HPDE6-E6E7 (cell line): ENCODE results near the gene KRT6A.
A peak's percentile ranks its signal among the peaks of the same experiment; 100 is the strongest.
"Not testable (repeated sequence)": the region's sequence is repeated elsewhere in the genome, so short reads cannot be mapped to it uniquely, and the experiment has no call there.

Experiments
- DNase-seq: peaks from one replicate; pipeline ENCODE4 v3.0.0; 2011; ENCODE audit warnings: missing footprints; ENCODE audit errors: extremely low spot score

KRT6A gene

DNA sequence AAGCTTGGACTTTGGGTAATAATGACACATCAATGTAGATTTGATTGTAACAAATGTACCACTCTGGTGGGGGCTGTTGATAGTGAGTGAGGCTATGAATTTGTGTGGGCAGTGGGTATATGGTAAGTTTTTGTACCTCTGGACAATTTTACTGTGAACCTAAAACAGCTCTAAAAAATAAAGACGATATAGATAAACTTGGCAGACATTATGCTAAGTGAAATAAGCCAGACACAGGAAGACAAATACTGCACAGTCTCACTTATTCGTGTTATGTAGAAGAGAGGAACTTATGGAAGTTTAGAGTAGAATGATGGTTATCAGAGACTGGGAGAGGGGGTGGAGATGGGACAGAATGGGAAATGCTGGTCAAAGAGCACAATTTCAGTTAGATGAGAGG lies 28.2 kb downstream of the KRT6A start:
- no peak for DNase-seq

DNA sequence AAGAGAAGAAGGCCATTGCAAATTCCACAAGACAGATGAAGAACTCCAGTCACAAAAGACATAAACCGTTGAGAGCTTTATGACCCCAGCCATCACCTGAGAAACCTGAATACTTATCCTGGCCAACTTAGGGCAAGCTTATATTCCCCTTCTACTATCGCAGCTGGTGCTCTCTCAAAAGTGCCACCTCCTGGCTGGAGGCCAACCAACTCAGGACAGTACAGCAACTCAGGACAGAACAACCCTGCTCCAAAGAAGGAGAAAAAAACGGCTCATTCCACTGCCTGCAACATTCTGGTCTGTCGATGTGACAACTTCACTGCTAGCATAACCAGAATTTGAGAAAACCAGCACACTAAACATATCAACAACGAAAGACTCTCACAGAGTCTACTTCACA lies 31.4 kb downstream of the KRT6A start:
- DNase-seq, result no peak

DNA sequence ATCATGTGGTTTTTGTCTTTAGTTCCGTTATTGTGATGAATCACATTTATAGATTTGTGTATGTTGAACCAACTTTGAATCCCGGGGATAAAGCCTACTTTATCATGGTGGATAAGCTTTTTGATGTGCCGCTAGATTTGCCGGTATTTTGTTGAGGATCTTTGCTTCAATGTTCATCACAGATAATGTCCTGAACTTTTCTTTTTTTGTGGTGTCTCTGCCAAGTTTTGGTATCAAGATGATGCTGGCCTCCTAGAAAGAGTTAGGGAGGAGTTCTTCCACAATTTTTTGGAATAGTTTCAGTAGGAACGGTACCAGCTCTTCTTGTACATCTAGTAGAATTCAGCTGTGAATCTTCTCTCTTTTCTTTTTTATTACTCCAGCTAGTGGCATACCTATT lies 34.2 kb downstream of the KRT6A start:
- no peak for DNase-seq

DNA sequence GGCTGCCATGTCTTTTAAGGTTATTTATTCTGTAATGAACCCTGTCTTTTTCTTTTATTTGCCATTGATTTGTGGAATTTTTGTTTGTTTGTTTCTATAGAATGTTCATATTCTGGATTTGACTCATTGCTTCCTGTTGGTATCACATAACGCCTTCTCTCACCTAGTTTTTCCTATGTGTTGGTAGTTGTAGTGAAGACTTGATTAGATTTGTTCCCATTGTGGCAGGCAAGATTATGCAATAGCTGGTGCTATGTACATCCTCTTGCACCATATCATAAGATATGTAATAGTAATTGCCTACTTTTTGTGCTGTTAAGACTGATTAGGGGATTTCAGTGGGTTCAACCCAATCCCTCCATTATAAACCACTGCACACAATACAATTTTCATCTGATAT lies 37.2 kb downstream of the KRT6A start:
- DNase-seq, result no peak

DNA sequence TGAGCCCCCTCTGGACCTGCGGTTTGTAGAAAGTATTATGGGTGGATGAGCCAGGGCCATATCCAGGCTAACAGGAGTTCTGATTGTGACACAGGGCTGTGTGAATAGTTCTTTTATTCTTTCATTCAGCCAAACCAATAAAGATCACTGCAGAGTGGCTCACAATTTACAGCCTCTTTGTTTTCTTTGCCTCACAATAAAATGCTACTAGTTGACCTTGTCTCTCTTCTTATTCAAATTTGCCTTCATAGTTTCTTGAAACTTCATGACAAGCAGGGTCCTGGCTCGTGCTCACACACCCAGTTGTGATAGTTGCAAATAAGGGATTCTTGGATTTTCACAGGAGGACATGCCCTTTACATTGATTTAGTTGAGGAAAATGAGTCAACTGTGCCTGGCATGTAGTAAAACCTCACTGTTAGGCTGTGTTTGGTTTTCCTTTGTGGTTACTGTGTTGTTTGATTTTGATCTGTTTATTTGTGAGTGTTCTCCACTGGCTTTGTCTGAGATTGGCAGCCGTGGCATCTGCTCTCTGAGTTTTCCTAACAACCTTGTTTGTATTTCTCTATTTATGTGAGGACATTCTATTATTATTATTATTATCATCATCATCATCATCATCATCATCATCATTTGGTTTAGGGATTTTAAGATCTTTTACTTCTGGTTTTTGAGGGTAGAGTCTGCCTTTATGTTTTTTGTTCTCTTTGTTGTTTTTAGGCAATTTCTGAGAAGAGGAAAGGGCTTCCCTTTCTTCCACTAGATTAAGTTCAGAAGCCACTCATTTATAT lies 38.5 kb downstream of the KRT6A start:
- no peak for DNase-seq

DNA sequence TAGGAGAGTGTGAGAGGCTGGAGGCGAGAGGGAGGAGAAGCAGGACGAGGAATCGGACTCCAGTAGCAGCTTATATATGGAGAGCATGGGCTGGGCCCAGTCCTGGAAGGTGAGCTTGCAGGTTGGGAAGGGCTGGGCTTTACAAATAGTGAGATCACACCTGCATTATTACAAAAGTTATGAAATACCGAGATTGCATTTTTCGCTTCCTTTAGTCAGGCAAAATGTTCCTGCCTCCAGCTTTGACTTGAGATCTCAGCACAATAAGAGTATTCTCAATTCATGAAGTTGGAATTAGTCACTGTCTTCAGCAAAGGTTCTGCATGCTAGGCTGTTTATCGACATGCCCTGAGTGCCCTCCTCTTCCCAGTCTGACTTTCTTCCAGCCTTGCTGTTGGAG lies 41.0 kb downstream of the KRT6A start, which contains the start of gene KRT6B:
TSS of gene KRT6B (minus strand) at position 46 of the 400 bp plus-strand sequence. CDS start 68 bp downstream, outside the sequence.
- no peak for DNase-seq

DNA sequence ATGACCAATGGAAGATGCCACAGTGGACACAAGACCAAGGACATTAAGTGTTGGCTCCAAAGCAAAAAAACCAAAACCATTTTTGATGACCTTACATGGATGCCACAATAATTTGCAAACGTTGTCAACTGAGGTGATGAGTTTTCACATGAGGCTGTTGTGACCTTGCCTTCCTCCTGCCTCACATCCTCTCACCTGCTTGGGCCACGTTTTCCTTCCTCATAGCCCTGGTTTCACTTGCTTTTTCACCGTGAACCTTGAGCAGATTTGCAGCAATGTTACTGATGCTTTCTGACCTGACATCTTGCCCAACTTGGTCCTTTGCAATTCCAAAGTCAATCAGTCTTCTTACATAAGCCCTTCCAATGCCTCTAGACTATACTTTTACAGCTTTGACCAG lies 44.8 kb downstream of the KRT6A start:
- no peak for DNase-seq

DNA sequence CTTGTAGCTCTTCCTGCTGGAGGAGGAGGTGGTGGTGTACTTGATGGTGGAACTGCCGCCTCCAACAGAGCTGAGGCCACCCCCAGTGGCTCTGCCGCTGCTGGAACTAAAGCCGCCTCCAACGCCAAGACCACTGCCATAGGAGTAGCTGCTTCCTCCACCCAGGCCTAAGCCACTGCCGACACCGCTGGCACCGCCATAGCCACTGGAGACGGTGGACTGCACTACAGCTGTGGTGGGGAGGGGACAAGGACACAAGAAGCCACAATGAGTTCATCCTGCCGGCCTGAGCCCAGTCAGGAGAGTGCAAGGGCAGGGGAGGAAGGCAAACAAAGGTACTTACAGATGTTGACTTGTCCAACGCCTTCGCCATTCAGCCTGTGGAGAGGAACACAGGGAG lies 45.9 kb downstream of the KRT6A start:
- not testable (repeated sequence) for DNase-seq

DNA sequence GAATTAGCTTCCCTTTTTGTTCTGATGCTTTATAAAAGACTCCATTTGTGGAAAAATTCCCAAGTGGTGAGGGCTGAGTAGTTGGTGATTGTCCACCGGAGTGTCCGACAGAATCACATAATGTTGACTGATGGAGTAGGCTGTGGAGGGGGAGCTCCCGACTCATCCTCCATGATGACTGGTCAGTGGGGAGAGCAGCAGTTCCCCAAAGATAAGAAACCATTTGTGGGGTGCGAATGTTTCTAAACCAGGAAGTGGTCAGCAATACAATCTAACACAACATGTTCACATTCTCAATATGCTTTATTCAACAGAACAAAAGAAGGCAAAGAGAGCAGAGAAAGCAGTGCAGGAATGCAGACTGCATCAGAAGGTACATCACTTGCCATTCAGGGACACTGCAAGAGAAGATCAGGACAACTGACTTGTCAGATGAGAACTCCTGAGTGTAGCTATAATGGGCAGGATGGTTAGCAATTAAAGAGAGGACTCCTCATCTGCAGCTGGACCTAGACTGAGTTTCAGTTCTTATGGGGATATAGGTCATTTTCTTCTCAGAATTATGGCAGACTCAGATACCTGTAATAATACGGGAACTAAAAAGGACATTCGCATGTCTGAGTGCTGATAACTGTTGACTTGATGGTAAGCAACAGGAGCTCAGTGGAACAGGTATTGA lies 46.6 kb downstream of the KRT6A start:
- no peak for DNase-seq

DNA sequence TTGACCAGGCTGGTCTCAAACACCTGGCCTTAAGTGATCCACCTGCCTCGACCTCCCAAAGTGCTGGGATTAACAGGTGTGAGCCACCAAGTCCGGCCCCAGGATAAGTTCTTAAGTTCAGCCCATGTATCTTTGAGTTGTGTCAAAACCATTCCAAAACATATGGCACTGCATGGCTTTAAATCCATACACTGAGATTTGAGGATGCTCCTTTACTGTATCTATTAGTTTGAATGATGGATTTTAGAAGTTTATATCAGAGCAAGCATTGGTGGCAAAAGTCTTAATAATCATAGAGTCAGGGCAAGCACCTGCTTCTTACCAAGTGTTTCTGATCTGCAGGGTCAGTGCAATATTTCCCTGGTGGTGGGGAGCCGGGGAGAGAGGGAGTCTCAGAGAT lies 47.2 kb downstream of the KRT6A start:
- no peak for DNase-seq

DNA sequence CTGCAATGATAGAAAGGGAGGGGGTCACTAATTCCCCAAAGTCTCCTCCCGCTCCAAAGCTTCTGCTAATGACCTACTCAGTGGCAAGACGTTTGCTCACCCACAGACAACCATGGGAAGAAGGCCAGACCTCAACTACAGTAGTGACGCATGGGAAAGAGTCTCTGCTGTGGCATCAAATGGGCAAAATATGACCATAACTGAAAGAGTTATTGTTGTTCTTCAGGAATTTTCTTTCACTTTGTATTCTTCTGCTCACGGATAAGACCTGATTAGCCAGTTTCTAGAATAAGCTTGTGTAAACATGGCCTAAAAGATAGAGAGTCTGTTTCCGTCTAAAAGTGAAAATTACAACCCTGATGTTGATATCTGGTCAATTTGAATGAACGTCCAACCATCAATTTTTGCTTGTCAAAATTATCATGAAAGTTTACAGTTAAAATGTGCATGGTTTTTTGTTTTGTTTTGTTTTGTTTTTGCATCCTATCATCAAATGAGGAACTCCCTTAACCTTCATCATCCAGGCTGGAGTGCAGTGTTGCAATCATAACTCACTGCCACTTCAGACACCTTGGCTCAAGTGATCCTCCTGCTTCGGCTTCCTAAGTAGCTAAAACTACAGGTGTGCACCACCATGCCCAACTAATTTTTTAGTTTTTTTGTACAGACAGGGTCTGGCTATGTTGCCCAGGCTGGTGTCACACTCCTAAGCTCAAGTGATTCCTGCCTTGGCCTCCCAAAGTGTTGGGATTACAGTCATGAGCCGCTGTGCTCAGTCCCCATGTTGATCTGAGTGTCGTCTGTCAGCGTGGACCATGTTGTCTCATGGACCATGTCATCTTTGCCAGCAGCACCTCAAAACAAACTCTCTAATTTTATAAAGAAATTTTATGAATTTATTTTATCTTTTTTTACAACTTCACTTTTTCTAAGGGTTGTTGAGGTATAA lies 48.1 kb downstream of the KRT6A start:
- no peak for DNase-seq

DNA sequence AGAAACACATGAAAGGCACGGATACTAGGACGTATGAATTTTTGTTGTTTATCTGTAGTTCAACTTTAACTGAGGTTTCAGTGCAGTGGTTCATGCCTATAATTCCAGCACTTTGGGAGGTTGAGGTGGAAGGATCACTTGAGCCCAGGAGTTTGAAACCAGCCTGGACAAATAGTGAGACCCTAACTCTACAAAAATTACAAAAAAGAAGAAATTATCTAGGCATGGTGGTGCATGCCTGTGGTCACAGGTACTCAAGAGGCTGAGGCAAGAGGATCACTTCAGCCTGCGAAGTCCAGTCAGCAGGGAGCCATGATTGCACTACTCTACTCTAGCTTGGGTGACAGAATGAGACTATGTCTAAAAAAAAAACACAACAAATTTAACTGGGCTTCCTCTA lies 49.1 kb downstream of the KRT6A start:
- DNase-seq, result no peak

DNA sequence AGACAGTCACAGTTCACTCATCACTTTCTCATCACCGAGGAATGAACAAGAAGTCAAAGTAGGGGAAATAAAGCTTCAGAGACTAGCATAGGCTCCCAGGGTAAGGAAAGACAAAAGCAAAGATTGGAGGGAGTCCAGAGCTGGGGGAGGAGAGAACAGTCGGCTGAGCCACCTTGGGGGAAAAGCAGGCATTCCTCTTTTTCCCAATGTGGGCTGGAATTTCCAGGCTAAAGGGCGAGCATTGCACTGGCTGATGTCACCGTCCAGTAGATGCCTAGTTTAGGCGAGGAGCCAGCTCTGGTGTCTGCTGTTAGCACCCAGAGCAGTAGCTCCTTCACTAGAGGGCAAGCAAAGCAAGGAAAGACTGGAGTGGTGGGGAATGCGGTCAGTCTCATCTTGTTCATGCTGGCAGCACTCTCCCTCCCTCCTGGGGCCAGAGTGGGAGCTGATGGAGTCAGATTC lies 50.4 kb downstream of the KRT6A start:
- peak; percentile 65 for DNase-seq

DNA sequence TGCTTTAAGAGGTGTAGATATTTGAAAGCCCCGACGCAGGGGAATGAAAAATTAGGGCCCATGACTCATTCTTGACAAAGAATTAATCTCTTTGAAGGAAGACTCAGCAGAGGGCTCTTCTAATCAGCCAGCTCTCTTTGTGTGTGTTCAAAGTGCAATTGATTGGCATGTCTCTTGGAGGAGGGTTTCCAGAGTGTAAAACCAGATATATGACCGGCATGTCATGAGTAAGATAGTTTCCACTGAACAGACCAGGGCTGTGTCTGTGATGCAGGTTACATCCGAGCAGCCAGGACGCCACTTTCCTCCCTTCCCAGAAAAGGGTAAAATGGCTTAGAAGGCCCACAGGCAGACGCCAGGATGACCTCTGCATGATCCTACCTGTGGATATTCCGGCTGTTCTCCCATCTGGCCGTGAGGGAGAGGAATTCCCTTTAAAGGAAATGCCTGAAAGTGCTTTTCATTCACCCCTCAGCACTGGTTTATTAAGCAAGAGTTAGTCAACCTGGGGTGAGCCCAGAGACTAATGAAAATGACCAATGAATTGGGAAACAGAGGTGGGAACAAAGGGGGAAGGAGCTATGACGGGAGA lies 51.6 kb downstream of the KRT6A start:
- DNase-seq, result peak; percentile 53

DNA sequence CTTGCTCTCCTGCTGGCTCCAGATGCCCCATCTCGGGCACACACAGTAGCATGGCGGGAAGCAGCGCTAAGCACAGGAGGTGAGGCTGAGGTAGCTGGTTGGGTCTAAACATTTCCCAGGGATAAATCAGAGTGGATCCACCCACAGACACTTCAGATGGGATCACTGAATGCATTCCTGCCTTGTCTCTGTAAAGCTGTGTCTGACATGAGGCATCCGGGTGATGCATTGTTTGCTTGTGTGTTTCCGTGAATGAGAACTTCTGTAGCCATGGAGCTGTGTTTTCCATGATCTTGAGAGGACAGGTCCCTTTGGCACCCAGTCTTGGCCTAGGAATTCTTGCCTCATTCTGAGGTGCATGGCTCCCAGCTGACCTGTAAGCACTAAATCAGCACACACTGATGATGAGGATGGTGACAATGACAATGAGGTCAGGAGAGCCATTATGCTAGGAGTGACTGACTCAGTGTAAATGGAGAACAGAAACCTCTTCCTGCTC lies 52.2 kb downstream of the KRT6A start:
- peak; percentile 56 for DNase-seq

DNA sequence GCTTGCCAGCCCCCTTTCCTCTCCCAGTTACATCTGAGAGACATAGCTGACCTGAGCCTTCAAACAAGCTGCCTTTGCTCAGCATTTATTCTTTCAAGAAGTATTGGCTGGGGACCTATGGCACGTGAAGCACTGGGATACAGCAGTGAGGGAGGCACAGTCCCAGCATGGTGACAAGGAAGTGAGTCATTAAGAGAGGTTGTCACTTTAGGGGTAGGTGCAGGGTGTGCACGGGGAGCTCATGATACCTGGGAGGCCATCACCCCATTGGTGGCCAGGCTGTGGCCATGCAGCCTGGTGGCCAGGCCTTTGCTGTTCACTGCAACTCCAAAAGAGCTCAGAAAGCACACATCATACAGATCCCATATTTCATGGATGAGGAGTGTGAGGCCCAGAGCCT lies 53.2 kb downstream of the KRT6A start:
- no peak for DNase-seq

DNA sequence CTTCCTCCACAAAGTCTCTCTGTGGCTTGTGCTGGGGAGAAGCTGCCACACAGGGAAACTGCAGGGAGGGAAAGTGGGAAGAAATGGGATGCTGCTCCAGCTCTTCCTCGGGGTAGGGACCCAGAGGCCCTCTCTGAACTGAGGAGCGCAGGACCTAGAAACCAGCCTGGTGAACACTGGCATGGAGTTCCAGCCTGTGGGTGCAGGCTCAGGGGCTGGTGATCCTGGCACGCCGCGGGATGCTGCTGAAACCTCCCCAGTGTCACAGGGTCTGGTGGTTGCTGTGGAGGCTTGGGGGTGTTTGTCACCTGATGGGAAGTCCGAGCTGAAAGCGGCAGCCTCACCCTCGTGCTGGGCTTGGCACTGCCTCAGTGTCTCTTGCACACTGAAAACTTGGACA lies 53.6 kb downstream of the KRT6A start:
- no peak for DNase-seq

DNA sequence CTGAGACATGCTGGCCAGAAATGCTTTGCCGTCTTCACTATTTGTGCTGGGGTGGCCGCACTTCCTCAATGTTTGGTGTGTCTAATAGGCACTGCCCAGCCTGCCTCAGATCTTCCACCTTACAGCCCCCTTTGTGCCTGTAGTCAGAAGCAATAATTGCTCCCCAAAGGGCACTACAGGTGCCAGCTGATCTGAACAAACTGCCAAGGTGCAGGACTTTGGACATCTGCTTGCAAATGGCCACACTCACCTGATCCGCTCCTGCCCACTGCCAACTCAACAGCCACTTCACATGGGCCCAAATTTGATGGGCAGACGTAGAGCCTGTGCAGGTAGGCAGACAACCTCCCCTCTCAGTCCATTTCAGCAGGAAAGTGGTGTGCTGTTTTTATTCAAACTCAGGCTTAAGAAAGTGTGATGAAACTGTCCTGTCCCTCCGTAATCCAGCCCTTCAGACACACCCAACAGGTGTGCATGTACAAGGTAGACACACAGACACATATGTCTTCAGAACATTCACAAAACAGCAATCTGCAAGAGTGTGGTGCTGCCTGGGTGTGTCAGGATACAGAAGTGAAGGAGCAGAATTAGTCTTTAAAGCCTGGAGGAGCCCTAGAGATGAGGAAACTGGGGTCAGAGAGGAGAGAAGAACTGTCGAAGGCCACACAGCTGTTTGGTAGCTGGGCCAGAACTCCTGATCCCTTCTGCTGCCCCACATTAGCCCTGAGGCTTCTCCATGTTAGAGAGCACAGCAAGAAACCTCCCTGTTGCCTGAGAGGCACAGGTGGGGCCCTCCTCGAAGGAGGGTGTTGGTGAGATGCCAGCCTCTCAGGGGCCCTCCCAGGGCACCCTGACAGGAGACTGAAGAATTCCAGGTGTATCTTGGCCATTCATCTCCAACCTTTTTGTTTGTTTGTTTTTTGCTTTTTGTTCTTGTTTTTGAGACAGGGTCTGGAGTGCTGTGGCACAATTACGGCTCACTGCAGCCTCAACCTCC lies 54.5 kb downstream of the KRT6A start:
- DNase-seq, result no peak

DNA sequence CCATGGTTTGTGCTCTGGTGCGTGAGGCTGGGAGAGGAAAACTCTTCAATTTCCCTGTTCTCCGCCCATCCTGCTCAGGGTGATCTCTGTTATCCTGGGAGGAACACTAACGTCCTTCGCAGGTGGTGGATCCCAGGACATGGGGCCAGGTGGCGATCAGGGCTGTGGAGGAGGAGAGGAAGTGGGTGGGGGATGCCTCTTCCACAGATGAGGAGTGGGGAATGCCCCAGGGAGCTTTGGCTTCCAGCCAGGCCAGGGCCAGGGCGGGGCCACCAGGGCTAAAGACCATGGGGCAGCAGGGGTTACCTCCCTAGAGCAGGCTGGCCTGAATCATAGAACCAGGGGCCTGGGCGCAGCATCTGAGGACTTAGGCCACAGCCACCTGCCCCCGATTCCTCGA lies 55.5 kb downstream of the KRT6A start:
- no peak for DNase-seq
